Right atrium auricular region (tissue), 2 donors: ENCODE results near the gene KCTD18. TPM values are rescaled to one million over a fixed set of nuclear protein-coding genes. Genes with fewer than 3 reads are reported as not detected.

Experiments
- DNase-seq: peaks from one replicate; pipeline ENCODE4 v3.0.0-alpha.2; 2019; ENCODE audit warnings: low spot score
- H3K27ac ChIP-seq, 2 donors: fragments of 200-600 bp; sonication (generic); 1 replicate in 1 of 2; 2 replicates in 1 of 2; pipeline ENCODE4 v1.5.1; 2016 to 2019
- H3K27me3 ChIP-seq, 2 donors: fragments of 200-600 bp; sonication (generic); one replicate each; pipeline versions ENCODE4 v1.5.1 to v1.6.0; 2017 to 2019
- H3K36me3 ChIP-seq: fragments of 200-600 bp; sonication (generic); one replicate; pipeline ENCODE4 v1.5.1; 2016
- H3K4me1 ChIP-seq, 2 donors: fragments of 200-600 bp; sonication (generic); one replicate each; pipeline versions ENCODE4 v1.5.1 to v1.6.0; 2017 to 2019
- H3K4me3 ChIP-seq, 2 donors: fragments of 200-600 bp; sonication (generic); 1 replicate in 1 of 2; 2 replicates in 1 of 2; pipeline ENCODE4 v1.5.1; 2017 to 2019; ENCODE audit warnings: mild to moderate bottlenecking in 1 of 2, moderate library complexity in 1 of 2
- H3K9me3 ChIP-seq, 2 donors: fragments of 200-600 bp; sonication (generic); one replicate each; pipeline ENCODE4 v1.5.1; 2019
- total RNA-seq, 2 donors: library from RNA; depleted of rRNA; stranded (reverse); fragments of >200 nt; gene quantifications; one replicate each; pipeline ENCODE4 v1.1.0, GENCODE V29; 2016
- TF ChIP-seq, protein P1 (sequence below), 2 donors: fragments of 200-600 bp; sonication (generic); IDR thresholded peaks; one replicate each; pipeline ENCODE4 v1.5.1; 2019; ENCODE audit warnings: antibody characterized with exemption in 2 of 2

Gene KCTD18
- total RNA-seq, 2 donors from 2014 or later, result 11.9 to 16.4 TPM

DNA sequence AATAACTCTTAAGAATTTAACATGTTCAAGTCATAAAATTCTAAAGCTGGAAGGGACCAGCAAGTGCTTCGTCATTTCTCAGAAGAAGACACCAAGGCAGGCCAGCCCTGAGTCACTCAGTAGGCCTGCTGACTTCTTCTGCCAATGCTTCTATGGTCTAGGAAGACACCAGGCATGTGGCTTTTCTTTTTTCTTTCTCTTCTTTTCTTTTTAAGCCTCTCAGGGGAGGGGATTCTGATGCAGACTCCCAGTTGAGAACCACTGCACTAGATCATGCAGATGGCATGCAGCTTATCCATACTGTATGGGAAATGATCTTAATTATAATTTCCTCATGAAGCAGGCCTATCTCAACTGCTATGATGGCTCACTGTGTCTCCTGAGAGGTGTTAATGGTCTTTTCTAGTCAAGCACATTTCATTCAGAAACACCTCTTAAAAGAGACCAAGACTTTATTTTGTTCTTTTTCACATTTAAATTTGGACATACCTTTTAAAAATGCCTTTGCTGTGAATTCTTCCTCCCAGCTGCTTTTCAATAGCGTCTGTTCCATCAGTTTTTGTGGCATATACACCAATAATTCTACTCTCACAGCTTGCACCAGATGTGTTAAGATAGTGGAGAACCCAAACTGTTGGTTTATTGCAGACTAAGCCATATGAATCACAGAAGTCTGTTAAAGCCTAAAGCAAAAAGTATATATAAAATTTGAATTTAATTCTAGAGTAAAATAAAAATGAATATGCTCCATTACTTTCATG, 11.3 kb downstream of the KCTD18 start:
- no peak overlapping the region for H3K27ac ChIP-seq
- H3K9me3 ChIP-seq, result no peaks in the 10 kb centered on the region
- H3K4me3 ChIP-seq, result no peak overlapping the region
- TF ChIP-seq, protein P1, sequence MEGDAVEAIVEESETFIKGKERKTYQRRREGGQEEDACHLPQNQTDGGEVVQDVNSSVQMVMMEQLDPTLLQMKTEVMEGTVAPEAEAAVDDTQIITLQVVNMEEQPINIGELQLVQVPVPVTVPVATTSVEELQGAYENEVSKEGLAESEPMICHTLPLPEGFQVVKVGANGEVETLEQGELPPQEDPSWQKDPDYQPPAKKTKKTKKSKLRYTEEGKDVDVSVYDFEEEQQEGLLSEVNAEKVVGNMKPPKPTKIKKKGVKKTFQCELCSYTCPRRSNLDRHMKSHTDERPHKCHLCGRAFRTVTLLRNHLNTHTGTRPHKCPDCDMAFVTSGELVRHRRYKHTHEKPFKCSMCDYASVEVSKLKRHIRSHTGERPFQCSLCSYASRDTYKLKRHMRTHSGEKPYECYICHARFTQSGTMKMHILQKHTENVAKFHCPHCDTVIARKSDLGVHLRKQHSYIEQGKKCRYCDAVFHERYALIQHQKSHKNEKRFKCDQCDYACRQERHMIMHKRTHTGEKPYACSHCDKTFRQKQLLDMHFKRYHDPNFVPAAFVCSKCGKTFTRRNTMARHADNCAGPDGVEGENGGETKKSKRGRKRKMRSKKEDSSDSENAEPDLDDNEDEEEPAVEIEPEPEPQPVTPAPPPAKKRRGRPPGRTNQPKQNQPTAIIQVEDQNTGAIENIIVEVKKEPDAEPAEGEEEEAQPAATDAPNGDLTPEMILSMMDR (IDR thresholded peaks at IDR 0.05), result no peak
- no peaks in the 10 kb centered on the region for H3K27me3 ChIP-seq
- no peaks in the 10 kb centered on the region for H3K4me1 ChIP-seq
- no peak for DNase-seq
- peaks cover 32% of the 10 kb centered on the region for H3K36me3 ChIP-seq

DNA sequence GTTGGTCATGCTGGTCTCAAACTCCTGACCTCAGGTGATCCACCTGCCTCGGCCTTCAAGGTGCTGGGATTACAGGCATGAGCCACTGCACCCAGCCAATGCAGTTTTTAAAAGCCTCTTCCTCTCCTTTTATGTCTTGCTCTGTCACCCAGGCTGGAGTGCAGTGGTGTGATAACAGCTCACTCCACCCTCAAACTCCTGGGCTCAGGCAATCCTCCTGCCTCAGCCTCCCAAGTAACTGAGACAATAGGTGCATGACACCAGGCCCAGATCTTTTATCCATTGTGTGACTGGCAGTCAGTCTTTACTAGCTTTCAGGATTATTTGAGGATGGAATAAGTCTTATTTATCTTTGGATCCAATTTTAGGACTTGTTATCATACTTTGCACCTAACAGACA, 13.2 kb downstream of the KCTD18 start:
- H3K27ac ChIP-seq, result no peak overlapping the region
- no peak for DNase-seq
- no peak overlapping the region for H3K4me3 ChIP-seq
- no peaks in the 10 kb centered on the region for H3K27me3 ChIP-seq
- peaks cover 51% of the 10 kb centered on the region for H3K36me3 ChIP-seq
- TF ChIP-seq, protein P1 (IDR thresholded peaks at IDR 0.05), result no peak
- H3K4me1 ChIP-seq, result no peaks in the 10 kb centered on the region
- H3K9me3 ChIP-seq, result no peaks in the 10 kb centered on the region

DNA sequence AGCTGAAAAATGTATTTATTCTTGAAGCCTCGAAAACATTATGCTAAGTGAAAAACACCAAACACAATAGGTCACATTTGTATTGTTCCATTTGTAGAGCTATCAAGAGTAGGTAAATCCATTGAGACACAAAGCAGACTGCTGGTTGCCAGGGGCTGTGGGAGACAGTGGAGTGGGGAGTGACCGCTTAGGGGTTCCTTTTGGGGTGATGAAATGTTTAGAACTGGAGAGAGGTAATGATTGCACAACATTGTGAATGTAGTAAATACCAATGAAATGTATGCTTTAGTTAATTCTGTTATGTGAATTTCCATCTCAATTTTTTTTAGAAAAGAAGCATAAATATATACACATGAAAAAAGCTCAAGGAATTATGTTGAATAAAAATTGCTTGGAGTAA, 15.8 kb downstream of the KCTD18 start:
- H3K36me3 ChIP-seq, result peaks cover 69% of the 10 kb centered on the region
- no peaks in the 10 kb centered on the region for H3K9me3 ChIP-seq
- H3K27me3 ChIP-seq, result no peaks in the 10 kb centered on the region
- H3K4me3 ChIP-seq, result no peak overlapping the region
- no peak overlapping the region for H3K27ac ChIP-seq
- TF ChIP-seq, protein P1 (IDR thresholded peaks at IDR 0.05), result no peak
- DNase-seq, result no peak
- H3K4me1 ChIP-seq, result no peaks in the 10 kb centered on the region

DNA sequence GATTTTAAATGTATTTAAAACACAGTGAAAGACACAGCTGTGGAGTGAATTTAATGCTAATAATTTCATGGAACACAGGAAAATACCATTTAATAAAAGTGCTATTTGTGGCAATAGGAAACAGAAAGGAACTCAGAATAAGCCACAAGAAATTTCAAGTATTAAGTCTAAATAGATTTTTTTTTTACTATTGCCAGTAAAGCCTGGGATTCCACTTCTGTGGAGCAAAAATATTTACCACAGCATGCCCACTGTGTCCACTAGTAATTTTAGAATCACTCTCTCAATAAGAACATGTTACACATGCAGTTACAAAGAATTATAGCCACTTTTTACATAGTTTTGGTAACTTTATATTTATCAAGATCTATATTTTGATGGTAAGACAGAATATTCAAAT, 17.2 kb downstream of the KCTD18 start:
- Histone ChIP-seq H3K4me3 (no peak overlapping the region), H3K9me3 (no peaks in the 10 kb centered on the region), H3K36me3 (peaks cover 63% of the 10 kb centered on the region), H3K27me3 (no peaks in the 10 kb centered on the region), H3K4me1 (no peaks in the 10 kb centered on the region), H3K27ac (no peak overlapping the region)
- TF ChIP-seq, protein P1 (IDR thresholded peaks at IDR 0.05), result no peak
- no peak for DNase-seq

DNA sequence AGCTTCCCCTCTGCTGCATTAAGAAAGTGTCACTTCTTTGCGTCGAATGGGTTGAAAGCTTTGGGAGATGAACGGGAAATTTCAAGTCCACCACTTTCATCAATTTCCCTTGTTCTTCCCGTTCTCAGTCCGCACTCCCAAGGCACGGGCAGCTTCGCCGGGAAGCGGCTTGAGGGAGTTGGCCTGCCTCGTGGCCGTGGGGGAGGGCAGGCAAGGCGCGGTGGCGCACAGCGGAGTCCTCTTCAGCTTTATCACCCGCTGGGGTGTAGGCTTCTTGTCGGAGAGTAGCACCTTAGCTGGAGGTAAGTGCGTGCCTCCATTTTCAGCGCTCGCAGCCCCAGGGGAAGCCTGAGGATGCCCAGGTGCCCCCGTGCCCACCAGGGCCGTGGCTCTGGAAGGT, 19.9 kb downstream of the KCTD18 start:
- DNase-seq, result no peak
- H3K4me3 ChIP-seq, result no peak overlapping the region
- no peaks in the 10 kb centered on the region for H3K4me1 ChIP-seq
- H3K27me3 ChIP-seq, result no peaks in the 10 kb centered on the region
- H3K36me3 ChIP-seq, result peaks cover 44% of the 10 kb centered on the region
- H3K27ac ChIP-seq, result no peak overlapping the region
- no peaks in the 10 kb centered on the region for H3K9me3 ChIP-seq
- TF ChIP-seq, protein P1 (IDR thresholded peaks at IDR 0.05), result no peak

DNA sequence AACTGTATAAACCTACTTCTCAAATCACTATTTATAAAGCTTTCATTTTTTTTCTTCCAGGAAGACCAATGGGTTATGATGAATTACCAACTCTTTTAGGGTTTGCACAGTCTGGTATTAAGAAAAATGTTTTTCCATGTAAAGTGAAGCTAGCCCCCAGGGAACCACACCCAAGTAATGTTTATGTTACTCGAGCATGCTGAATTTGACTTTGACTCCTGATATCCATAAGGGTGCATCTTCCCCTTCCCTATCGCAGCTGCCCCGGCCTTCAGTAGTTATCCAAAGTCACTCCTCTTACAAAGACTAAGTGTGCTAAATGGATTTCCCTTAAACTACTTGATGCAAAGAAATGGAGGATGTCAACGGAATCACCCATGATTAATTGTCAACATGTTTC, 21.7 kb downstream of the KCTD18 start:
- Histone ChIP-seq H3K4me1 (no peaks in the 10 kb centered on the region), H3K27me3 (no peaks in the 10 kb centered on the region), H3K27ac (no peak overlapping the region), H3K36me3 (peaks cover 32% of the 10 kb centered on the region), H3K9me3 (no peaks in the 10 kb centered on the region), H3K4me3 (no peak overlapping the region)
- TF ChIP-seq, protein P1 (IDR thresholded peaks at IDR 0.05), result no peak
- no peak for DNase-seq
